ENCODE results near the gene IGF2BP2.
"Not testable (repeated sequence)": the region's sequence is repeated elsewhere in the genome, so short reads cannot be mapped to it uniquely, and the experiment has no call there.

The IGF2BP2 gene

DNA sequence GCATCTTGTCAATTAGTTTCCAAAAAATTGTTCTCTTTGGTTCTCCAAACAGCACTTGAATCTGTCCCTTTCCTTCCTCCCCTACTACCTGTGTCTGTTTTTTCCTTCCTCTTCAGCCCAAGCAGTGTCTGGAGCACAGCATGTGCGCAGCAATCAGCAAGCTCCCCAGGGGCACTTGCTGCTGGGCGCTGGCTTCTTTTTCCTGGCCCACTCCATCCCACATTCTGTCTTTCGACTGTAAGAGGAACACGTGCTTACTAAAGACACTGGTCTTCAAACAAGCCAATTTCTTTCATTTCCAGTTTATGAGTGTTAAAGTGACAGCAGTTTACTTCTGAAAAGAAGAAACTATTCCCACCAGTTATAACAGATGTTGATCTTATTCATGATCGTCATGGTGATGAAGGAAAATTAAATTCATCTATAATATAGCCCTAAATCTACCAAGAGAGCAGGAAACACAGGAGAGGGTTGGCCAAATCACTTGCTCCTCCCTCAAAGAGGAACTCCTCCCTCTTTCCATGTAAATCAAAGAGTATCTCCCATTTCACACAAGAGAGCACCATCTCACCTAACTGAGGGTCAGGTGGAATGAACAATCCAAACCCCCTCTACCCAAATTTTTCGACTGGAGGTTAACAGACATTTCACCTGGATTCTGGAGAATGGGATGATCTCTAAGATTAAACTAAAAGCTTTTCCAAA, 115.4 kb downstream of the IGF2BP2 start:
- DNase-seq: no peak

GRCh38 chr3:185708392-185708791, 116.5 kb downstream of the IGF2BP2 start:
- no peak for DNase-seq

GRCh38 chr3:185705498-185705897, 119.3 kb downstream of the IGF2BP2 start:
- no peak for DNase-seq

GRCh38 chr3:185702262-185703225, 122.3 kb downstream of the IGF2BP2 start:
- no peak for DNase-seq

DNA sequence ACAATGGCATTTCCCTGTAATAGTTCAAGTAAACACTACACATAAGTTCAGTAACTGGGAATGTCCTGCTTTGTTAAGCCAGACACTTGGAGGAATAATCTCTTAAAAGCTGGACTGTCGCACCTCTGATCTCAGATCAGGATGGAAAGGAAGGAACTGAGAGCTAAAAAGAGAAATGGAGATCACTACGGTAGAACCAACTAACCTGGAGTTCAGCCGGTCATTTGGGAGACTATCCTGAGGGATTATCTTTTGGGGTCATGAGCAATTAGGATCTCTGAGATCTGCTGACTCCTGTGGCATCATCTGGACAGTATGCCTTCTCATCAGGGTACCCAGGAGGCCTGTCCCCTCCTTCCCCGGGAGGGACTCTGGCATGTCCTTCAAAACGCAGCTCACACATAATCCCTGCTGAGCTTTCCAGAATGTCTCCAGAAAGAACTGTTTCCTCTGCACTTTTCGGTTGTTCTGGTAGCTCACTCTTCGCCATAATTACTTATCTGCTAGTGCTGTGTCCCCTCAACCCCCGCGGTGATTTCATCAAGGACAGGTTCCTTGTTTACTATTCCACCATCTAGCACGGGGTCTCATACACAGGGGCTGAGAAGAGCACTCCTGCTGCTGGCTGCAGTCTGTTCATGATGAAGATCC, 123.1 kb downstream of the IGF2BP2 start:
- DNase-seq: no peak

DNA sequence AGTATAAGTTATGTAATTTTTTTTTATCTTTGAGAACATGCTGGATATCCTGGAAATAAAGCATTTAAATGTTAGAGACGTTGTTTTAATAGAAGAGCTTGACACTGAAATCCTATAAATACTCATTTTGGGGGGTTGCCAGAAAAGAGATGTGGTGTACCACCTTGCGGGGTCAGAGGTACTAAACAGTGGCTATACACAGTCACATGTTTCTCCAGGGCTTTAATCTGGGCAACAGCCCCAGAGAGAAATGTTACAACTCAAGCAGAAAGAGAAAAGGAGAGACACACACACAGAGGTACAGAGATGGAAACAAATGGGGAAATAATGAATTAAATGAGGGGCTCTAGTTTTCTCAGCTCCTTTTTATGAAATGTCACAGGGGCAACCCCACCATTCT, 124.9 kb downstream of the IGF2BP2 start:
- DNase-seq: no peak

DNA sequence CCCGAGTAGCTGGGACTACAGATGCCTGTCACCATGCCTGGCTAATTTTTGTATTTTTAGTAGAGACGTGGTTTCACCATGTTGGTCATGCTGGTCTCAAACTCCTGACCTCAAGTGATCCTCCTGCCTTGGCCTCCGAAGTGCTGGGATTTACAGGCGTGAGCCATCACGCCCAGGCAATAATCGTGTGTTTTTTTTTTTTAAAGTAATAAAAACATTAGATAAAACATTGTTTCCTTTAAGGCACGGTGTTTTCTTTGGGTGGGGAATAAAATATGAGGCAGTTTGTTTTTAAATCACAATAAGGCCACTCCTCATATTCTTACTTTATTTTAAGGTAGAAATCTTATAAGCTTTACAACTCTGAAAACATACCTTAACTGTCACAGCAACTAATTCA, 127.6 kb downstream of the IGF2BP2 start:
- DNase-seq: not testable (repeated sequence)

DNA sequence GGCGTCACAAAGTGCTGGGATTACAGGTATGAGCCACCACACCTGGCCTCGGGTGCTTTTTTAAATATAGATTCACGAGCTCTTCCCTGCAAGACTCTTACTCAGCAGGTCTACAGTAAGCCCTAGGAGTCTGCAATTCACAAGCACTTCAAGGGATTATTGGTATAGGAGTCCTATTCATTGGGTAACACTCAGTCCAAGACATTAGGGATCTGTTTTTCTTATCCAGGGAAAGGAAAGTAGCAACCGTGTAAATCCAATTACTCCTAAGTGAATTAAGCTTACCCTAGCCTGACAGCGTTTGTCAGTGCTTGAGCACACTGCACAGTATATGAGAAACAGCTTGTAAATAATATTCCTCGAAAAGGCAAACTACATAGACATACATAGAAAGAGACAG, 128.8 kb downstream of the IGF2BP2 start:
- DNase-seq: no peak

DNA sequence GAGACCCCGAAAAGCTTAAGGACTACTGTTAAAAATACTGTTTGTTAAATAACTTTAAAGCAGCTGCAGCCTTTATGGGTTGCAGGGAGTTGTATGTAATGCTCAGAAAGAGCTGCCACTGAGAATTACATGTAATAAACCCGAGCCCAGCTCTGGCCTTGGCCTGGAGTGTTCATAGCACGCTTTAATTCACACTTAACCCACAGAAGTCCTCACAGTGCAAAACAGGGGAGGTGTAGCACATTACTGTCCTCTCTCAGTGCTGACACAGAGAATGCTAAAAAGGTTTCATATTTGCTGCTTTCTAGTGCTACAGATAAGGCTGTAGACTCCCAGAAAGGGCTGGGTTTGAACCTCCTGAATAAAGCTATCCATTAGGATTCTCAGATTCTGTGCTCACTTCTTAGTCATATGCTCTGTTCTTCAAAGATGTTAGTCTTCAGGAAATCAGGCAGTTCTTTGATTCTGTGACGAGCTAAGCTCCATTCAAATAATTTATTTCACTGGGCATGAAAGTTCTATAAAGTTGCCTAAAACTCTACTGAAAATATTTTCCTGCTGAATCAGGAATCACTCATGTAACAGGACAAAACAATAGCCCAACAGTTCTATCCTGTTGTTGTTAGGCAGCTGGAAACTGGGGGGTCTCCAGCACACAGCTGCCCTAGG, 130.7 kb downstream of the IGF2BP2 start:
- peak; percentile 29 for DNase-seq

DNA sequence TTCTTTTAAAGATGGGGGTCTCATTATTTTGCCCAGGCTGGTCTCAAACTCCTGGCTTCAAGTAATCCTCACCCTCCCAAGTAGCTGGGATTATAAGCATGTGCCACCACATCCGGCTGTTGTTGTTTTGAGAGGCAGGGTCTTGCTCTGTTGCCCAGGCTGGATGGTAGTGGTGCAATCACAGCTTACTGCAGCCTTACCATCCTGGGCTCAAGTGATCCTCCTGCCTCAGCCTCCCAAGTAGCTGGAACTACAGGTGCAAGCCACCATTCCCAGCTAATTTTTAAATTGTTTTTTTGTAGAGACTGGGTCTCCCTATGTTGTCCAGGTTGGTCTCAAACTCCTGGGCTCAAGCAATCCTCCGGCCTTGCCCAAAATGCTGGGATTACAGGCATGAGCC, 133.2 kb downstream of the IGF2BP2 start:
- no peak for DNase-seq

GRCh38 chr3:185687271-185687878, 137.5 kb downstream of the IGF2BP2 start:
- peak; percentile 32 for DNase-seq

DNA sequence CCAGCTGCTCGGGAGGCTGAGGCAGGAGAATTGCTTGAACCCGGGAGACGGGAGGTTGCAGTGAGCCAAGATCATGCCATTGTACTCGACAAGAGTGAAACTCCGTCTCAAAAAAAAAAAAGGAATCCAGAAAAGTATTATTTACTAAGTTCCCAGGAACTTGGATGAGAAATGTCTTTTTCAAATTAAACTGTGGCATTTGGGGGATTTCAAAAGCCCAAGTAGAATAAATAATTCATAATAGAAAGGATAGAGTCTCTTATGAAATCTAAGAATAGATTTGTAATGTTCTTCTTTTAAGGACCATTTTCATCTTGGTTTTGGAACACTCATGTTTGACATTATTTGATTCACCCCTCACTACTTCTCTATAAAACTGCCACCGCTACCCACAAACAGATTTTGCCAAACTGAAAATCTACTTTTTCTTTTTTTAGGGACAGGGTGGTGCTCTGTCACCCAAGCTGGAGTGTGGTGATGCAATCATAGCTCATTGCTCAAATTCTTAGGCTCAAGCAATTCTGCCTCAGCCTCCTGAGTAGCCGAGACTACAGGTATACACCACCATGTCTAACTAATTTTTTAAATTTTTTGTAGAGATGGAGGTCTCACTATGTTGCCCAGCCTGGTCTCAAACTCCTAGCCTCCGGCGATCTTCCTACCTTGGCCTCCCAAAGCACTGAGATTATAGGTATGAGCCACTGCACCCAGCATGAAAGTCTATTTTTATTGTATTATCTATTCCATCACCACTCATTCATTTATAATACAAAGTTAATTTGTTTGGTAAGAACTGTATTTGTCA, 139.4 kb downstream of the IGF2BP2 start:
- DNase-seq: no peak

DNA sequence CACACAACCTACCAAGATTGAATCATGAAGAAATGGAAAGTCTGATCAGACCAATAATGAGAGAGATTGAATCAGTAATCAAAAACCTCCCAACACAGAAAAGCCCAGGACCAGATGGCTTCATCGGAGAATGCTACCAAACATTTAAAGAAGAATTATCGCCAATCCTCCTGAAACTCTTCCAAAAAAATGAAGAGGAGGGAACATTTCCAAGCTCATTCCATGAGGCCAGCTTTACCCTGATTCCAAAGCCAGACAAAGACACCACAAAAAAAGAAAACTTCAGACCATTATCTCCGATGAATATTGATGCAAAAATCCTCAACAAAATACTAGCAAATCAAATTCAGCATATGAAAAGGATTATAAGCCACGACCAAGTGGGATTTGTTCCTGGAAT, 144.6 kb downstream of the IGF2BP2 start:
- DNase-seq: no peak

GRCh38 chr3:185678027-185678426, 146.8 kb downstream of the IGF2BP2 start:
- DNase-seq: no peak

DNA sequence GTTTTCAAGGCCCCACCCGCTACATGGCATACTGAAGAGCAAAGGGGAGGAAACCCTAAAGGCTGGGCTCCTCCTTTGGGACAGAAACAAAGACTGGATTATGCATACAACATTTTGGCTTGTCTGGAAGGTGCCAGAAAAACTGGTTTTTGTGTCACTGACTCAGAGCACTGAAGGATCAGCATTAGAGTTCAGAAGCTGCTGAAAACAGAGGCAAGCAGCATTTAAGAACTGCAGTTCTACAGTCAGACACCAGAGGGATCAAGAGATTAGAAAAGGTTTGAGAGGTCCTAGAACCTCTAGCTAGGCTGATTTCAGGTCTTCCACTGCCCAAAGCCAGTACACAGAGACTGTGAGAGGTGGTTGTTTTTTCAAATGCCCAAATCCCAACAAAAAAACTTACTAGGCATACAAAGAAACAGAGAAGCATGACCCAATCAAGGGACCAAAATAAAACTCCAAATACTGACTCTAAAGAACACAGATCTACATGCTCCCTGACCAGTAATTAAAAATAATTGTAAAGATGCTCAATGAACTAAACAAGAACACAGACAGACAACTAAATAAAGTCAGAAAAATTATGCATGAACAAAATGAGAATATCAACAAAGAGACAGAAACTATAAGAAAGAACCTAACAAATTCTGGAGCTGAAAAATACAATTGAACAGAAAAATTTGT, 147.6 kb downstream of the IGF2BP2 start:
- peak; percentile 77 for DNase-seq

GRCh38 chr3:185667574-185667973, 157.3 kb downstream of the IGF2BP2 start:
- DNase-seq: no peak

GRCh38 chr3:185663929-185664328, 160.9 kb downstream of the IGF2BP2 start:
- DNase-seq: no peak

DNA sequence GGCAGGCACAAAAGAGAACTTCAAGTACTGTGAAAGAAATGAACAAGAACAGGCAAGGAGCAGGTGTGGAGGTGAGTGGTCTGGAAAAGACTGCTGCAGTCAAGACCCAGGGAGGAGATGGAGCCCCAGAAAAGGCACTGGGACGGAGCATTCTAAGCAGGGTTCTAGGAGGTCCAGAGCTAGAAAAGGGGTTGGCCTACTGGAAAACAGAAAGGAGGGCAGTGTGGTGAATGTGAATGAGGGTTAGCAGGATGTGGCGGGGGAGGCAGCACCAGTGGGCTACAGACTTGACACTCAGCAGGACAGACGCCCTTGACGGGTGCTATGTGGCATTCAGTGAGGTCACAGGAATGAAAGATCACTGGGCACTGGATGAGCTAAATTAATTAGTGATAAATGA, 163.1 kb downstream of the IGF2BP2 start:
- no peak for DNase-seq

- DNase-seq: not testable (repeated sequence)
Measured at GRCh38 chr3:185661296-185661695, 163.5 kb downstream of the IGF2BP2 start.

Measured in fibroblast of skin of back (primary cell).